Right lobe of liver (tissue), 6 donors: ENCODE measurements around the gene DLG1. TPM values are rescaled to one million over a fixed set of nuclear protein-coding genes. Genes with fewer than 3 reads are reported as not detected.

ENCODE experiments used
- ATAC-seq, 4 donors: fragments of 200-7000 bp; cut with Tn5 transposase; one replicate each; pipeline ENCODE4 v1.9.1; 2020; ENCODE audit warnings: mild to moderate bottlenecking in 4 of 4, moderate library complexity in 4 of 4
- DNase-seq, 3 donors: peaks; one replicate each; pipeline ENCODE4 v3.0.0-alpha.2; 2020
- H3K27ac ChIP-seq, 3 donors: fragments of 200-600 bp; one replicate each; pipeline ENCODE4 v1.8.0; 2022
- H3K27me3 ChIP-seq, 2 donors: fragments of 200-600 bp; one replicate each; pipeline ENCODE4 v1.8.0; 2022
- H3K36me3 ChIP-seq, 4 donors: fragments of 200-600 bp; sonication (generic) in 1 of 4; one replicate each; pipeline versions ENCODE4 v1.5.1 to v1.8.0; 2017 to 2022; ENCODE audit warnings: control low read depth in 1 of 4
- H3K4me1 ChIP-seq, 4 donors: fragments of 200-600 bp; sonication (generic) in 1 of 4; one replicate each; pipeline versions ENCODE4 v1.5.1 to v1.8.0; 2017 to 2022; ENCODE audit warnings: control low read depth in 1 of 4
- H3K4me3 ChIP-seq, 3 donors: fragments of 200-600 bp; one replicate each; pipeline ENCODE4 v1.8.0; 2022
- H3K9me3 ChIP-seq, 4 donors: fragments of 200-600 bp; sonication (generic) in 1 of 4; one replicate each; pipeline versions ENCODE4 v1.5.1 to v1.8.0; 2017 to 2022; ENCODE audit warnings: control low read depth in 1 of 4
- POLR2A ChIP-seq: fragments of 450-650 bp; IDR thresholded peaks from one replicate; pipeline ENCODE4 v1.6.1; 2017; ENCODE audit warnings: antibody characterized with exemption, mild to moderate bottlenecking
- WGBS: methylation state at CpG from one replicate; pipeline ENCODE4 v1.1.6; 2018; ENCODE audit warnings: low coverage, low lambda C conversion rate; ENCODE audit not compliant: insufficient coverage; ENCODE audit errors: missing lambda C conversion rate; 5-methylcytosine and 5-hydroxymethylcytosine counted together
- intact Hi-C, 2 donors: fragments of 100-400 bp; cut with DNase I; formaldehyde crosslinking; loops; one replicate each; pipeline versions ENCODE4 v1.11.2 to v1.14.1; 2022
- total RNA-seq, 6 experiments: library from RNA; depleted of rRNA in 2 of 6; stranded (reverse); fragments of >200 nt in 2 of 6; fragmentation: NEBNext Ultra II Directional in 3 of 6; extraction: Animal tissue kit (Norgen Biotek cat#: 25700) in 3 of 6; gene quantifications; one replicate each; pipeline versions ENCODE4 v1.1.0 to v1.2.4, GENCODE V29; 2016 to 2023
- TF ChIP-seq, protein P1 (sequence below), 4 donors: fragments of 200-600 bp in 3 of 4; fragments of 450-650 bp in 1 of 4; IDR thresholded peaks; one replicate each; pipeline versions ENCODE4 v1.5.1 to v1.8.0; 2016 to 2022; ENCODE audit warnings: antibody characterized with exemption in 4 of 4, mild to moderate bottlenecking in 2 of 4
- donor health status: DM: no; HTN: yes; CAD: no.
- donor health status: DM: no; HTN: no; CAD: no.
- donor health status: DM: no; HTN: no; CAD: no.
- donor health status: DM: no; HTN: yes; CAD: no.
- donor health status: DM: no; HTN: yes; CAD: no.

The DLG1 gene
- total RNA-seq, 6 experiments from 2014 or later: 36.1 to 50.2 (median 44.2) TPM

DNA sequence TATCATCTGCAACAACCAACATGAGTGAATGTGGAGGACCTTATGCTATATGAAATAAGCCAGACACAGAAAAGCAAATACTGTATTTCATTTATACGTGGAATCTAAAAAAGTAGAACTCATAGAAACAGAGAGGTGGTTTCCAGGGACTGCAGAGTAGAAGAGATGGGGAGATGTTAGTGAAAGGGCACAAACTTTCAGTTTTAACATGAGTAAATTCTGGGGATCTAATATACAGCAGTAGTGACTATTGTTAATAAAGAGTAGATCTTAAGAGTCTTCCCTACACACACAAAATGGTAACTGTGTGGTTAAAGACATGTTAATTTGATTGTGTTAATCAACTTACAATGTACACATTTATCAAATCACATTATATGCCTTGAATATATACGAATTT lies 247.9 kb downstream of the DLG1 start:
- no peak overlapping the region for H3K27ac ChIP-seq
- H3K4me3 ChIP-seq: no peak overlapping the region
- 74% methylated on average over 2 of the region's 2 CpGs for WGBS
- intact Hi-C loops: no loop called here
- no peaks in the 10 kb centered on the region for H3K27me3 ChIP-seq
- no peak for ATAC-seq
- no peak for DNase-seq
- H3K36me3 ChIP-seq: peaks cover 0 to 21% (median 10%) of the 10 kb centered on the region in 4 donors
- no peaks in the 10 kb centered on the region for H3K9me3 ChIP-seq
- TF ChIP-seq, protein P1, sequence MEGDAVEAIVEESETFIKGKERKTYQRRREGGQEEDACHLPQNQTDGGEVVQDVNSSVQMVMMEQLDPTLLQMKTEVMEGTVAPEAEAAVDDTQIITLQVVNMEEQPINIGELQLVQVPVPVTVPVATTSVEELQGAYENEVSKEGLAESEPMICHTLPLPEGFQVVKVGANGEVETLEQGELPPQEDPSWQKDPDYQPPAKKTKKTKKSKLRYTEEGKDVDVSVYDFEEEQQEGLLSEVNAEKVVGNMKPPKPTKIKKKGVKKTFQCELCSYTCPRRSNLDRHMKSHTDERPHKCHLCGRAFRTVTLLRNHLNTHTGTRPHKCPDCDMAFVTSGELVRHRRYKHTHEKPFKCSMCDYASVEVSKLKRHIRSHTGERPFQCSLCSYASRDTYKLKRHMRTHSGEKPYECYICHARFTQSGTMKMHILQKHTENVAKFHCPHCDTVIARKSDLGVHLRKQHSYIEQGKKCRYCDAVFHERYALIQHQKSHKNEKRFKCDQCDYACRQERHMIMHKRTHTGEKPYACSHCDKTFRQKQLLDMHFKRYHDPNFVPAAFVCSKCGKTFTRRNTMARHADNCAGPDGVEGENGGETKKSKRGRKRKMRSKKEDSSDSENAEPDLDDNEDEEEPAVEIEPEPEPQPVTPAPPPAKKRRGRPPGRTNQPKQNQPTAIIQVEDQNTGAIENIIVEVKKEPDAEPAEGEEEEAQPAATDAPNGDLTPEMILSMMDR (IDR thresholded peaks at IDR 0.05): no peak
- TF ChIP-seq POLR2A: no peak
- peaks cover 0 to 5% (median 0%) of the 10 kb centered on the region in 4 donors for H3K4me1 ChIP-seq

DNA sequence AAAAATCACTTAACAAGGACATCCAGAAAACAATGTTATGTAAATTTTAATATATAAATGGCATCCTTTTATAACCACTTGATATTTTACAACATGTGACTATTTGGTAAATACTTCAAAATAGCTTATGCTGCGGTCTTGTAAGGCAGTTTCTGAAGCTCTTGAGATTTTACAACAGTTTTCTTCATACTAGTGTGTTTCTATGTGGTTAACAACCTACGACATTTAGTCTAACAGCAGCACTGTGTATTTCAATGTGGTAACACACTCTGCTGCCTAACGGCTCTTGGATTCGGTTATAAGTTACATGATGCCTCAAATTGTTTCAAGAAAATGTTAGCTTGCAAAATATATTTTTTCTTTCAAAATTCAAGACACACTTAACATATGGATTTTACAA lies 255.9 kb downstream of the DLG1 start:
- no peak for DNase-seq
- WGBS: 94% methylated on average over 4 of the region's 4 CpGs
- no peak overlapping the region for H3K4me3 ChIP-seq
- H3K27ac ChIP-seq: no peak overlapping the region
- TF ChIP-seq, protein P1 (IDR thresholded peaks at IDR 0.05): no peak
- TF ChIP-seq POLR2A: no peak
- H3K9me3 ChIP-seq: no peaks in the 10 kb centered on the region
- intact Hi-C loops: no loop called here
- no peak for ATAC-seq
- H3K36me3 ChIP-seq: peaks cover 0 to 24% (median 7%) of the 10 kb centered on the region in 4 donors
- H3K27me3 ChIP-seq: no peaks in the 10 kb centered on the region
- H3K4me1 ChIP-seq: no peaks in the 10 kb centered on the region

DNA sequence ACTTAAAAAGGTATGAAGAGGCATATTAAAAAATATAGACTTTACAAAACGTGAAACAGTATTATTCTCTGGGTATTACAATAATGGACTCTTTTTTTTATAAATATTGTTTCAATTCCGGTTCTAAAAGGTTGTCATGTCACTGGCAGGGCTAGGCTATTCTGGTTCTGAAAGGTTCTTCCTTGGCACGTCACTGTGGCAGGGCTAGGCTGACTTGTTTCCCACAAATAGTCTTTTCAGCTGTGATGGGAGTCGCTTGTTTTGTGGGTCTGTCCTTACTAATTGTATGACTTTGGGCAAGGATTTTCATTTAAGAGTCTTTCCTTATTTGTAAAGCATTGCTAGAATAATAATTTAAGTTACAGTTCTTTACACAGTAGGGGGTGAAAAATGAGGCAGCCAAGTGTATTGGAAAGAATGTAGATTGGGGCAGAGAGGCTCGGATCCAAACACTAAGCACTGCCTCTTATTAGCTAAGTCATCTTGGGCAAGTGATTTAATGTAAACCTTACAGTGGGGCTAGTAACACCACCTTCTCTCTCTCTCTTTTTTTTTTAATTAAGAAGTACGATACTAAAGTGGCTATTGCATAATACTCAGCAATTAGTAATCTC lies 256.4 kb downstream of the DLG1 start:
- WGBS: 87% methylated on average over 6 of the region's 6 CpGs
- ATAC-seq (no peak), DNase-seq (no peak)
- Histone ChIP-seq H3K9me3 (no peaks in the 10 kb centered on the region), H3K36me3 (peaks cover 0 to 24% (median 7%) of the 10 kb centered on the region in 4 donors), H3K4me3 (no peak overlapping the region), H3K4me1 (no peaks in the 10 kb centered on the region), H3K27me3 (no peaks in the 10 kb centered on the region), H3K27ac (no peak overlapping the region)
- intact Hi-C loops: no loop called here
- TF ChIP-seq, protein P1 (IDR thresholded peaks at IDR 0.05): no peak
- TF ChIP-seq POLR2A: no peak

DNA sequence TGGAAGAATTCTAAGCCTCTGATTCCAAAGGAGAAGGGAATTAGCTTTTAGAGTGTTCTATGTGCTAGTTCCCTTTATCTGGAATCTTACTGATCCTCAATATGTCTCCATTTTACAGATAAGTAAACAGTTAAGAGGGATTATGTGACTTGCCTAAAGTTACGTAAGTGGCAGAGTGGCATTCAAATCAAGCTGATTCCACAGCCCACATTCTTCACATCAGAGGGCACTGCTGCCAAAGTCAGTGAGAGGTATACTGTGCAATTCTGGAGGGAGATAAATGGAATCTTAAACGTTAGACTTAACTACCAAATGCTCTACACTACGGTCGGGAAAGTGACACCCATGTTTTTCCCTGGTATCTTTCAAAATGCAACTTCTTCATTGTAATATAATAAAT lies 257.8 kb downstream of the DLG1 start:
- Histone ChIP-seq H3K27me3 (no peaks in the 10 kb centered on the region), H3K36me3 (peaks cover 0 to 18% (median 6%) of the 10 kb centered on the region in 4 donors), H3K27ac (no peak overlapping the region), H3K4me3 (no peak overlapping the region), H3K4me1 (no peaks in the 10 kb centered on the region), H3K9me3 (no peaks in the 10 kb centered on the region)
- intact Hi-C loops: no loop called here
- ATAC-seq (no peak), DNase-seq (no peak)
- 63% methylated on average over 4 of the region's 4 CpGs for WGBS
- TF ChIP-seq, protein P1 (IDR thresholded peaks at IDR 0.05): no peak
- TF ChIP-seq POLR2A: no peak
